Activated T-helper 17 cell treated with anti-CD3 and anti-CD28 coated beads, Interleukin-2, amount 50 U/mL, for 72 hours (primary cell): ENCODE results near the gene FAP. TPM values are rescaled to one million over a fixed set of nuclear protein-coding genes. Genes with fewer than 3 reads are reported as not detected.
A peak's percentile ranks its signal among the peaks of the same experiment; 100 is the strongest.

ENCODE experiments used
- ATAC-seq: fragments of 150-1000 bp; cut with Tn5 transposase; replicated peaks from 2 replicates; pipeline ENCODE4 v1.10.0; 2021; ENCODE audit warnings: mild to moderate bottlenecking, moderate library complexity
- H3K27ac Mint-ChIP-seq: one replicate; pipeline ENCODE4 v1.8.0; 2022; ENCODE audit warnings: mixed read lengths
- H3K27me3 Mint-ChIP-seq: one replicate; pipeline ENCODE4 v1.8.0; 2022; ENCODE audit warnings: mixed read lengths
- H3K36me3 Mint-ChIP-seq: one replicate; pipeline ENCODE4 v1.8.0; 2022; ENCODE audit warnings: low read depth, mild to moderate bottlenecking, mixed read lengths
- H3K4me1 Mint-ChIP-seq: one replicate; pipeline ENCODE4 v1.8.0; 2022; ENCODE audit warnings: mixed read lengths
- H3K4me3 Mint-ChIP-seq: one replicate; pipeline ENCODE4 v1.8.0; 2022; ENCODE audit warnings: mild to moderate bottlenecking, mixed read lengths
- H3K9me3 Mint-ChIP-seq: one replicate; pipeline ENCODE4 v1.8.0; 2022; ENCODE audit warnings: mixed read lengths
- total RNA-seq, 2 donors: library from RNA; stranded (reverse); gene quantifications; one replicate each; pipeline ENCODE4 v1.2.3, GENCODE V29; 2022

FAP gene
- total RNA-seq, 2 donors from 2014 or later, result not detected

GRCh38 chr2:162188451-162188850 is 54.8 kb downstream of the FAP start:
- no peaks in the 10 kb centered on the region for H3K9me3 Mint-ChIP-seq
- H3K4me1 Mint-ChIP-seq, result peaks cover 4% of the 10 kb centered on the region
- H3K36me3 Mint-ChIP-seq, result no peaks in the 10 kb centered on the region
- ATAC-seq, result no peak
- peaks cover 28% of the 10 kb centered on the region for H3K27me3 Mint-ChIP-seq
- no peak overlapping the region for H3K27ac Mint-ChIP-seq
- H3K4me3 Mint-ChIP-seq, result no peak overlapping the region

GRCh38 chr2:162185541-162186232 is 57.6 kb downstream of the FAP start:
- Mint-ChIP-seq H3K27me3 (peaks cover 9% of the 10 kb centered on the region), H3K27ac (no peak overlapping the region), H3K4me3 (no peak overlapping the region), H3K4me1 (no peaks in the 10 kb centered on the region), H3K9me3 (no peaks in the 10 kb centered on the region), H3K36me3 (no peaks in the 10 kb centered on the region)
- no peak for ATAC-seq

GRCh38 chr2:162184821-162185450 is 58.3 kb downstream of the FAP start:
- Mint-ChIP-seq H3K4me3 (no peak overlapping the region), H3K27me3 (peaks cover 5% of the 10 kb centered on the region), H3K9me3 (no peaks in the 10 kb centered on the region), H3K27ac (no peak overlapping the region), H3K4me1 (no peaks in the 10 kb centered on the region), H3K36me3 (no peaks in the 10 kb centered on the region)
- ATAC-seq, result no peak

- Mint-ChIP-seq H3K4me3 (no peak overlapping the region), H3K4me1 (no peaks in the 10 kb centered on the region), H3K27ac (no peak overlapping the region), H3K9me3 (no peaks in the 10 kb centered on the region), H3K27me3 (peaks cover 6% of the 10 kb centered on the region), H3K36me3 (no peaks in the 10 kb centered on the region)
- no peak for ATAC-seq
Observed at GRCh38 chr2:162184359-162184758, 58.9 kb downstream of the FAP start.

- H3K27ac Mint-ChIP-seq, result no peak overlapping the region
- no peaks in the 10 kb centered on the region for H3K36me3 Mint-ChIP-seq
- H3K27me3 Mint-ChIP-seq, result peaks cover 10% of the 10 kb centered on the region
- H3K4me3 Mint-ChIP-seq, result no peak overlapping the region
- ATAC-seq, result no peak
- no peaks in the 10 kb centered on the region for H3K4me1 Mint-ChIP-seq
- H3K9me3 Mint-ChIP-seq, result no peaks in the 10 kb centered on the region
Observed at GRCh38 chr2:162182395-162182794, 60.9 kb downstream of the FAP start.

- H3K9me3 Mint-ChIP-seq, result no peaks in the 10 kb centered on the region
- no peak overlapping the region for H3K27ac Mint-ChIP-seq
- no peak overlapping the region for H3K4me3 Mint-ChIP-seq
- no peak for ATAC-seq
- H3K27me3 Mint-ChIP-seq, result peaks cover 16% of the 10 kb centered on the region
- H3K36me3 Mint-ChIP-seq, result no peaks in the 10 kb centered on the region
- H3K4me1 Mint-ChIP-seq, result no peaks in the 10 kb centered on the region
Observed at GRCh38 chr2:162177301-162177700, 65.9 kb downstream of the FAP start.

- no peak overlapping the region for H3K27ac Mint-ChIP-seq
- no peaks in the 10 kb centered on the region for H3K4me1 Mint-ChIP-seq
- peaks cover 15% of the 10 kb centered on the region for H3K27me3 Mint-ChIP-seq
- no peak for ATAC-seq
- H3K36me3 Mint-ChIP-seq, result no peaks in the 10 kb centered on the region
- no peak overlapping the region for H3K4me3 Mint-ChIP-seq
- no peaks in the 10 kb centered on the region for H3K9me3 Mint-ChIP-seq
Observed at GRCh38 chr2:162175714-162176113, 67.5 kb downstream of the FAP start.

GRCh38 chr2:162174746-162175145 is 68.5 kb downstream of the FAP start:
- Mint-ChIP-seq H3K27ac (no peak overlapping the region), H3K9me3 (no peaks in the 10 kb centered on the region), H3K36me3 (no peaks in the 10 kb centered on the region), H3K4me3 (no peak overlapping the region), H3K27me3 (peaks cover 11% of the 10 kb centered on the region), H3K4me1 (no peaks in the 10 kb centered on the region)
- no peak for ATAC-seq

- peak; percentile 95 for ATAC-seq
- H3K4me1 Mint-ChIP-seq, result no peaks in the 10 kb centered on the region
- no peaks in the 10 kb centered on the region for H3K36me3 Mint-ChIP-seq
- H3K27me3 Mint-ChIP-seq, result peaks cover 8% of the 10 kb centered on the region
- no peak overlapping the region for H3K4me3 Mint-ChIP-seq
- no peak overlapping the region for H3K27ac Mint-ChIP-seq
- H3K9me3 Mint-ChIP-seq, result no peaks in the 10 kb centered on the region
Observed at GRCh38 chr2:162172802-162173370, 70.4 kb downstream of the FAP start.

GRCh38 chr2:162166745-162167144 is 76.5 kb downstream of the FAP start:
- H3K27me3 Mint-ChIP-seq, result peaks cover 15% of the 10 kb centered on the region
- ATAC-seq, result peak; percentile 70
- H3K4me3 Mint-ChIP-seq, result no peak overlapping the region

GRCh38 chr2:162166174-162166573 is 77.1 kb downstream of the FAP start:
- Mint-ChIP-seq H3K4me3 (no peak overlapping the region), H3K27me3 (peaks cover 15% of the 10 kb centered on the region), H3K4me1 (peaks cover 6% of the 10 kb centered on the region), H3K27ac (no peak overlapping the region), H3K9me3 (no peaks in the 10 kb centered on the region), H3K36me3 (no peaks in the 10 kb centered on the region)
- peak; percentile 34 for ATAC-seq

More at GRCh38 chr2:162166745-162167144, 76.5 kb downstream of the FAP start:
- Mint-ChIP-seq H3K27ac (no peak overlapping the region), H3K4me1 (peaks cover 6% of the 10 kb centered on the region), H3K36me3 (no peaks in the 10 kb centered on the region), H3K9me3 (no peaks in the 10 kb centered on the region)

- ATAC-seq, result no peak
- Mint-ChIP-seq H3K27ac (no peak overlapping the region), H3K4me3 (no peak overlapping the region), H3K9me3 (no peaks in the 10 kb centered on the region), H3K4me1 (peaks cover 6% of the 10 kb centered on the region), H3K27me3 (peaks cover 20% of the 10 kb centered on the region), H3K36me3 (no peaks in the 10 kb centered on the region)
Observed at GRCh38 chr2:162164802-162165201, 78.4 kb downstream of the FAP start.

GRCh38 chr2:162159446-162159845 is 83.8 kb downstream of the FAP start:
- H3K27me3 Mint-ChIP-seq, result peaks cover 28% of the 10 kb centered on the region
- no peaks in the 10 kb centered on the region for H3K4me1 Mint-ChIP-seq
- no peaks in the 10 kb centered on the region for H3K9me3 Mint-ChIP-seq
- H3K36me3 Mint-ChIP-seq, result no peaks in the 10 kb centered on the region
- no peak overlapping the region for H3K4me3 Mint-ChIP-seq
- ATAC-seq, result no peak
- no peak overlapping the region for H3K27ac Mint-ChIP-seq

- Mint-ChIP-seq H3K4me3 (no peak overlapping the region), H3K27ac (no peak overlapping the region), H3K27me3 (peaks cover 23% of the 10 kb centered on the region), H3K36me3 (no peaks in the 10 kb centered on the region), H3K9me3 (no peaks in the 10 kb centered on the region), H3K4me1 (no peaks in the 10 kb centered on the region)
- ATAC-seq, result no peak
Observed at GRCh38 chr2:162156149-162156548, 87.1 kb downstream of the FAP start.

GRCh38 chr2:162155093-162155492 is 88.2 kb downstream of the FAP start:
- Mint-ChIP-seq H3K27ac (no peak overlapping the region), H3K4me3 (no peak overlapping the region), H3K9me3 (no peaks in the 10 kb centered on the region), H3K4me1 (no peaks in the 10 kb centered on the region), H3K36me3 (no peaks in the 10 kb centered on the region), H3K27me3 (peaks cover 19% of the 10 kb centered on the region)
- ATAC-seq, result no peak
